ENCODE measurements around the gene LMLN.

DNA sequence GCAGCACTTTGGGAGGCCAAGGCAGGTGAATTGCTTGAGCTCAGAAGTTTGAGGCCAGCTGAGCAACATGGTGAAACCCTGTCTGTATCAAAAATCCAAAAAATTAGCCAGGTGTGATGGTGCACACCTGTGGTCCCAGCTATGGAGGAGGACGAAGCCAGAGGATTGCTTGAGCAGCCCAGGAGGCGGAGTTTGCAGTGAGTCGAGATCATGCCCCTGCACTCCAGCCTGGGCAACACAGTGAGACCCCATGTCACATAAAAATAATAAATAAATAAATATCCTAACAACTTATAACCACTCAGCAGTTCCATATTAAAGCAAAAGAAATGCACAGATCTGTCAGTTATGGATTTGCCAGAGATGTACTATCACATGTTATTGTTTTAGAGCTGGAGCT is 62.6 kb downstream of the LMLN start:
- no peak for TF ChIP-seq HMG20B (CRISPR knock-in tag; conservative IDR thresholded peaks at IDR 0.05)
- TF ChIP-seq KDM5A (IDR thresholded peaks at IDR 0.05; ENCODE audit: borderline replicate concordance, low read length) = no peak
- no peak for TF ChIP-seq ZNF784 (CRISPR knock-in tag; IDR thresholded peaks at IDR 0.05; ENCODE audit: borderline replicate concordance)
- no peak for TF ChIP-seq CTCF (CRISPR knock-in tag; IDR thresholded peaks at IDR 0.05)
- TF ChIP-seq, protein P1, sequence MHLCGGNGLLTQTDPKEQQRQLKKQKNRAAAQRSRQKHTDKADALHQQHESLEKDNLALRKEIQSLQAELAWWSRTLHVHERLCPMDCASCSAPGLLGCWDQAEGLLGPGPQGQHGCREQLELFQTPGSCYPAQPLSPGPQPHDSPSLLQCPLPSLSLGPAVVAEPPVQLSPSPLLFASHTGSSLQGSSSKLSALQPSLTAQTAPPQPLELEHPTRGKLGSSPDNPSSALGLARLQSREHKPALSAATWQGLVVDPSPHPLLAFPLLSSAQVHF (CRISPR knock-in tag; IDR thresholded peaks at IDR 0.05) = no peak

Data from HepG2 (cell line).